GM23338 (cell line): ENCODE results near the gene STPG4. TPM values are rescaled to one million over a fixed set of nuclear protein-coding genes. Genes with fewer than 3 reads are reported as not detected.

Source experiments
- ATAC-seq: fragments of 200-7000 bp; cut with Tn5 transposase; 3 replicates; pipeline ENCODE4 v1.9.1; 2020
- DNase-seq: peaks from one replicate; pipeline ENCODE4 v3.0.0-alpha.2; 2015; ENCODE audit warnings: low spot score
- H2AFZ ChIP-seq: fragments of 200-600 bp; sonication (generic); 2 replicates; pipeline ENCODE4 v1.8.0; 2016; ENCODE audit warnings: antibody characterized with exemption, mild to moderate bottlenecking, moderate library complexity
- H3F3A ChIP-seq: fragments of 200-600 bp; sonication (generic); replicated peaks from 2 replicates; pipeline ENCODE4 v1.8.0; 2017; ENCODE audit warnings: antibody characterized with exemption, mixed run types, low read depth
- H3K27ac ChIP-seq: fragments of 200-600 bp; sonication (generic); 2 replicates; pipeline ENCODE4 v1.6.1; 2016; ENCODE audit warnings: low read depth
- H3K27me3 ChIP-seq: fragments of 200-600 bp; sonication (generic); 2 replicates; pipeline ENCODE4 v1.8.0; 2016; ENCODE audit warnings: mild to moderate bottlenecking, mixed run types, moderate library complexity; ENCODE audit not compliant: insufficient read depth
- H3K36me3 ChIP-seq: fragments of 200-600 bp; sonication (generic); 2 replicates; pipeline ENCODE4 v1.8.0; 2016; ENCODE audit warnings: mild to moderate bottlenecking; ENCODE audit not compliant: insufficient read depth
- H3K4me1 ChIP-seq: fragments of 200-600 bp; sonication (generic); 2 replicates; pipeline ENCODE4 v1.8.0; 2016; ENCODE audit warnings: mild to moderate bottlenecking, moderate library complexity; ENCODE audit not compliant: insufficient read depth
- H3K4me2 ChIP-seq: fragments of 200-600 bp; sonication (generic); 2 replicates; pipeline ENCODE4 v1.7.1; 2017; ENCODE audit warnings: mixed run types
- H3K4me3 ChIP-seq: fragments of 200-600 bp; sonication (generic); 2 replicates; pipeline ENCODE4 v1.6.1; 2016; ENCODE audit warnings: mixed run types
- H3K79me2 ChIP-seq: fragments of 200-600 bp; sonication (generic); replicated peaks from 2 replicates; pipeline ENCODE4 v1.8.0; 2017; ENCODE audit warnings: mild to moderate bottlenecking; ENCODE audit not compliant: insufficient read depth
- H3K9me2 ChIP-seq: fragments of 200-600 bp; sonication (generic); 2 replicates; pipeline ENCODE4 v1.8.0; 2017; ENCODE audit not compliant: insufficient read depth
- H4K20me1 ChIP-seq: fragments of 200-600 bp; sonication (generic); replicated peaks from 2 replicates; pipeline ENCODE4 v1.8.0; 2017; ENCODE audit warnings: mild to moderate bottlenecking; ENCODE audit not compliant: insufficient read depth
- H3K27ac Mint-ChIP-seq: 2 replicates; pipeline ENCODE4 v1.8.0; 2020; ENCODE audit warnings: inconsistent platforms, mild to moderate bottlenecking, moderate library complexity, mixed read lengths
- H3K27me3 Mint-ChIP-seq: 3 replicates; pipeline ENCODE4 v1.8.0; 2022; ENCODE audit warnings: low read depth, mild to moderate bottlenecking, moderate library complexity, mixed read lengths, inconsistent platforms; ENCODE audit not compliant: insufficient read depth, poor library complexity
- H3K36me3 Mint-ChIP-seq: 3 replicates; pipeline ENCODE4 v1.8.0; 2021; ENCODE audit warnings: low read depth, mild to moderate bottlenecking, inconsistent platforms, moderate library complexity, mixed read lengths
- H3K4me1 Mint-ChIP-seq: 3 replicates; pipeline ENCODE4 v1.8.0; 2020; ENCODE audit warnings: mild to moderate bottlenecking, inconsistent platforms, mixed read lengths
- H3K4me3 Mint-ChIP-seq: 3 replicates; pipeline ENCODE4 v1.8.0; 2021; ENCODE audit warnings: moderate library complexity, mild to moderate bottlenecking, inconsistent platforms, mixed read lengths
- H3K9me3 Mint-ChIP-seq: 3 replicates; pipeline ENCODE4 v1.8.0; 2020; ENCODE audit warnings: moderate library complexity, mild to moderate bottlenecking, inconsistent platforms, mixed read lengths
- CREB1 ChIP-seq: fragments of 250-450 bp; sonication (Bioruptor Pico); IDR thresholded peaks from 2 replicates; pipeline ENCODE4 v1.5.0; 2020; ENCODE audit warnings: low read depth, mild to moderate bottlenecking, moderate library complexity
- ETS1 ChIP-seq: IDR thresholded peaks from 2 replicates; pipeline ENCODE4 v1.6.1; 2016; ENCODE audit warnings: antibody characterized with exemption
- EZH2 ChIP-seq: fragments of 200-600 bp; sonication (generic); IDR thresholded peaks from one replicate; pipeline ENCODE4 v1.8.0; 2017; ENCODE audit warnings: antibody characterized with exemption, mild to moderate bottlenecking, low read depth; ENCODE audit not compliant: unreplicated experiment
- NANOG ChIP-seq: IDR thresholded peaks from 2 replicates; pipeline ENCODE4 v1.6.1; 2016; ENCODE audit warnings: antibody characterized with exemption, borderline replicate concordance
- POLR2AphosphoS5 ChIP-seq: IDR thresholded peaks from 2 replicates; pipeline ENCODE4 v1.6.1; 2016; ENCODE audit warnings: antibody characterized with exemption, low read depth
- STAT1 ChIP-seq: IDR thresholded peaks from one replicate; pipeline ENCODE4 v1.6.1; 2016; ENCODE audit warnings: antibody characterized with exemption; ENCODE audit not compliant: unreplicated experiment
- ZNF114 ChIP-seq: fragments of 250-450 bp; sonication (Bioruptor Pico); IDR thresholded peaks from 2 replicates; pipeline ENCODE4 v1.5.0; 2020; ENCODE audit warnings: mild to moderate bottlenecking, moderate library complexity
- ZNF331 ChIP-seq: fragments of 250-450 bp; sonication (Bioruptor Pico); IDR thresholded peaks from 2 replicates; pipeline ENCODE4 v1.5.0; 2020; ENCODE audit warnings: low read depth, mild to moderate bottlenecking, moderate library complexity
- ZNF462 ChIP-seq: fragments of 250-450 bp; sonication (Bioruptor Pico); IDR thresholded peaks from 2 replicates; pipeline ENCODE4 v1.5.0; 2020; ENCODE audit warnings: mild to moderate bottlenecking, moderate library complexity
- polyA plus RNA-seq: library from polyadenylated mRNA; unstranded; fragments of >200 nt; fragmentation: Nextera tagmentation; extraction: Ambion mirVana; gene quantifications from 2 replicates; pipeline ENCODE4 v1.2.1, GENCODE V29; 2016
- total RNA-seq: library from RNA; depleted of rRNA; stranded (reverse); fragments of >200 nt; shearing (Covaris generic); gene quantifications from 2 replicates; pipeline ENCODE4 v1.2.3, GENCODE V29; 2014

The STPG4 gene
- total and polyA plus RNA-seq, 2 experiments from 2014 or later = 0.28 TPM; not detected in 1

GRCh38 chr2:47194410-47194809 is 39.3 kb upstream of the STPG4 start (continued):
- no peak for TF ChIP-seq ZNF462
- no peak for TF ChIP-seq EZH2
- no peak for TF ChIP-seq CREB1
- no peak for TF ChIP-seq POLR2AphosphoS5
- no peak for TF ChIP-seq STAT1
- TF ChIP-seq ZNF331 (CRISPR knock-in tag) = no peak

- Mint-ChIP-seq H3K4me3 (0 out of 3 replicates have a peak overlapping the region, but pooled peaks have one; percentile 1), H3K27ac (peak overlapping the region; percentile 90), H3K4me1 (peaks cover 60% of the 10 kb centered on the region), H3K27me3 (no peaks in the 10 kb centered on the region), H3K36me3 (no peaks in the 10 kb centered on the region), H3K9me3 (no peaks in the 10 kb centered on the region)
- Histone ChIP-seq H3K4me1 (peaks cover 31% of the 10 kb centered on the region), H2AFZ (peak overlapping the region; percentile 64), H3K4me2 (peak overlapping the region; percentile 58), H3K4me3 (no peak overlapping the region), H3K36me3 (no peaks in the 10 kb centered on the region), H4K20me1 (no peaks in the 10 kb centered on the region), H3F3A (no peaks in the 10 kb centered on the region), H3K27ac (peak overlapping the region; percentile 70; the same call in 1 of the 2 replicates), H3K27me3 (no peaks in the 10 kb centered on the region), H3K9me2 (no peaks in the 10 kb centered on the region), H3K79me2 (no peaks in the 10 kb centered on the region)
- ATAC-seq (no peak), DNase-seq (no peak)
- no peak for TF ChIP-seq POLR2AphosphoS5
- TF ChIP-seq ZNF114 (CRISPR knock-in tag) = no peak
- no peak for TF ChIP-seq ZNF462
- no peak for TF ChIP-seq EZH2
- TF ChIP-seq CREB1 = no peak
- TF ChIP-seq NANOG = no peak
- no peak for TF ChIP-seq ETS1
These were observed 38.5 kb upstream of the STPG4 start for GRCh38 chr2:47193607-47194006.
